GM23248 (cell line): ENCODE measurements around the gene MFRP. TPM values are rescaled to one million over a fixed set of nuclear protein-coding genes. Genes with fewer than 3 reads are reported as not detected.

Experiments
- DNase-seq: peaks from one replicate; pipeline ENCODE4 v3.0.0-alpha.2; 2015
- H2AFZ ChIP-seq: fragments of 200-600 bp; sonication (generic); 2 replicates; pipeline ENCODE4 v1.6.1; 2016; ENCODE audit warnings: antibody characterized with exemption
- H3F3A ChIP-seq: fragments of 200-600 bp; sonication (generic); 2 replicates; pipeline ENCODE4 v1.6.1; 2016; ENCODE audit warnings: mild to moderate bottlenecking, antibody characterized with exemption, mixed run types; ENCODE audit not compliant: insufficient read depth
- H3K27ac ChIP-seq: fragments of 200-600 bp; sonication (generic); 2 replicates; pipeline ENCODE4 v1.5.1; 2016; ENCODE audit warnings: mild to moderate bottlenecking
- H3K27me3 ChIP-seq: fragments of 200-600 bp; sonication (generic); replicated peaks from 2 replicates; pipeline ENCODE4 v1.6.1; 2016; ENCODE audit warnings: mild to moderate bottlenecking; ENCODE audit not compliant: insufficient read depth
- H3K36me3 ChIP-seq: fragments of 200-600 bp; sonication (generic); 2 replicates; pipeline ENCODE4 v1.6.1; 2016; ENCODE audit warnings: low read depth, mild to moderate bottlenecking
- H3K4me1 ChIP-seq: fragments of 200-600 bp; sonication (generic); 2 replicates; pipeline ENCODE4 v1.6.1; 2016; ENCODE audit warnings: mild to moderate bottlenecking; ENCODE audit not compliant: insufficient read depth
- H3K4me2 ChIP-seq: fragments of 200-600 bp; sonication (generic); one replicate; pipeline ENCODE4 v1.6.1; 2016; ENCODE audit warnings: mild to moderate bottlenecking; ENCODE audit not compliant: unreplicated experiment
- H3K4me3 ChIP-seq: fragments of 200-600 bp; sonication (generic); 2 replicates; pipeline ENCODE4 v1.5.1; 2016; ENCODE audit warnings: mild to moderate bottlenecking
- H3K79me2 ChIP-seq: fragments of 200-600 bp; sonication (generic); 2 replicates; pipeline ENCODE4 v1.6.1; 2016; ENCODE audit warnings: mild to moderate bottlenecking; ENCODE audit not compliant: insufficient read depth
- H3K9ac ChIP-seq: fragments of 200-600 bp; sonication (generic); 2 replicates; pipeline ENCODE4 v1.6.1; 2016; ENCODE audit warnings: mild to moderate bottlenecking
- H3K9me2 ChIP-seq: fragments of 200-600 bp; sonication (generic); 2 replicates; pipeline ENCODE4 v1.6.1; 2016; ENCODE audit warnings: mixed run types, mild to moderate bottlenecking, moderate library complexity; ENCODE audit not compliant: insufficient read depth
- H3K9me3 ChIP-seq: fragments of 200-600 bp; sonication (generic); one replicate; pipeline ENCODE4 v1.6.1; 2017; ENCODE audit warnings: low read depth
- H4K20me1 ChIP-seq: fragments of 200-600 bp; sonication (generic); 2 replicates; pipeline ENCODE4 v1.6.0; 2016; ENCODE audit not compliant: insufficient read depth
- EZH2 ChIP-seq: fragments of 200-600 bp; sonication (generic); IDR thresholded peaks from 2 replicates; pipeline ENCODE4 v1.6.1; 2018; ENCODE audit warnings: antibody characterized with exemption, mild to moderate bottlenecking; ENCODE audit not compliant: insufficient read depth, poor library complexity, severe bottlenecking
- EZH2phosphoT487 ChIP-seq: fragments of 200-600 bp; sonication (generic); IDR thresholded peaks from 2 replicates; pipeline ENCODE4 v1.6.1; 2018; ENCODE audit warnings: antibody characterized with exemption, moderate library complexity, mild to moderate bottlenecking, low read depth; ENCODE audit not compliant: insufficient read depth
- WGBS, 2 experiments: methylation state at CpG; one replicate each; pipeline ENCODE4 v1.1.6; 2015 to 2017; ENCODE audit warnings: low lambda C conversion rate in 2 of 2, low coverage in 1 of 2; ENCODE audit errors: missing lambda C conversion rate in 2 of 2; 5-methylcytosine and 5-hydroxymethylcytosine counted together
- in situ Hi-C: fragments of 300-500 bp; cut with MboI; formaldehyde crosslinking; loops from 2 replicates; pipeline ENCODE4 v1.15.0; 2020
- polyA plus RNA-seq: library from polyadenylated mRNA; unstranded; fragments of >200 nt; fragmentation: Nextera tagmentation; extraction: Ambion mirVana; gene quantifications from 2 replicates; pipeline ENCODE4 v1.2.1, GENCODE V29; 2016
- total RNA-seq: library from RNA; depleted of rRNA; stranded (reverse); fragments of >200 nt; shearing (Covaris generic); gene quantifications from 2 replicates; pipeline ENCODE4 v1.2.3, GENCODE V29; 2014

MFRP gene
- total and polyA plus RNA-seq, 2 experiments from 2014 or later, result not detected

DNA sequence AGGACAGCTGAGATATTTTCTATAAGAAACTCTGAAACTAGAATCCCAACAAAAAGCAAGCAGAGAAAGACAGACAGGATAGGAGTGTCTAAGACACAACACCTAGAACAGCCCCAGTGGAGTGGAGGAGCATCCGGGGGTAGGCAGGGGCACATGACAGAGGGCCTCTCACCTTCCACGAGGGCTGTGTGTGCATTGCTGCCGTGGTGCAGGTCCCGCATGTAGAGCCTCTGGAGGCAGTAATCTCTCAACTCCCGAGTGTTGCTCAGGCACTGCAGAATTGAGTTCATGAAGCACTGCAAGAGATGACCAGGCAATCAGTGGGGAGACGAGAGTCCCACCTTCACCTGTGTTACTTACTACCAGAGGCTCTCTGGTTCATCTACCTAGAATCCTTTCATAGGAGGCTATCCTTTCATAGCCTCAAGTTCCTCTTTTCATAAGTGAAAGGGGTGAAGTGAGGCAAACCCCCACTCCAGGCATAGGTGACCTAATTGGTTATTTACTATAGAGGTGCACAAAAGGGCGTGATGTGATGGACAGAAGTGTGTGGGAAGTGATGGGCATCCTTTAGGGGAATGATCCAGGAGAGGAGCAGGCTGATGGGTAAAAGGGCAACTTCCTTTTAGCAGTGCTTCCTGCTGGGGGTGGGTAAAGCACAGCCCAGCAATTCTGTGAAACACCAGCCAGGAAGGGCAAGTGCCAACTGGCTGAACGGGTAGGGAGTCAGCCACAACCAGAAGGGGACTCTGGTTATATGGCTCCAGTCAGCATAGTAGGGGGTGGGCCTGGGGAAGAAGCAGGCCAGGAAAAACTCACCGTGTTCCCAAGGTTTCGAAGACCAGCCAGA, 13.1 kb upstream of the MFRP start:
- H3K9me2 ChIP-seq, result no peaks in the 10 kb centered on the region
- H3K27ac ChIP-seq, result no peak overlapping the region
- H3K9me3 ChIP-seq, result no peaks in the 10 kb centered on the region
- no peak overlapping the region for H3K9ac ChIP-seq
- TF ChIP-seq EZH2phosphoT487 (no peak), EZH2 (no peak)
- H3K36me3 ChIP-seq, result no peaks in the 10 kb centered on the region
- peaks cover 23% of the 10 kb centered on the region for H3F3A ChIP-seq
- H3K4me1 ChIP-seq, result peaks cover 23% of the 10 kb centered on the region
- H3K27me3 ChIP-seq, result 0 out of 2 replicates have a peak, but pooled peaks cover 4% of the 10 kb centered on the region
- H3K79me2 ChIP-seq, result no peaks in the 10 kb centered on the region
- no peak for DNase-seq
- 92 to 93% methylated on average over 10 of the region's 10 CpGs for WGBS, 2 experiments
- H4K20me1 ChIP-seq, result no peaks in the 10 kb centered on the region
- no peak overlapping the region for H3K4me2 ChIP-seq
- no peak overlapping the region for H2AFZ ChIP-seq
- no peak overlapping the region for H3K4me3 ChIP-seq
- in situ Hi-C loops, result loop anchor here (10.0 kb wide), 1 partner anchor 115 kb away; no protein-coding TSS in a partner anchor

DNA sequence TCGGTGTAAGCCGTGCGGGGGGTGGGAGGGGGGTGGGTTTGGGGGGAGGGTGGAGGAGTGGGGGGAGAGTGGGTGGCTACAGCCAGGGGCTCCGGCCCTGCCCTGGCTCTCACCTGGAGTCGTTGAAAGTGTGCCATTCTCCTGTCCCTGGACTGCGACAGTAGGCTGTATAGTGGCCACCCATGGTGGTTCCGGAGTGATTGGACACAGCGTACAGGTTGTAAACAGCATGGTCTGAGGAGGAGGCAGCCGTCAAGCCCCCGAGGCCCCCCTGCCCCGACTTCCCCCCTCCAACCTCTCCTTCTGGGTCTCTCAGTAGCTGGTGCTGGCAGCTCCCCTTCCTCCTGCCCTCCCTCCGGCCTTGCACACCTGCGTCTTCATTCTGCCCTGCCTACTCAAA, 10.6 kb upstream of the MFRP start:
- peaks cover 15% of the 10 kb centered on the region for H3K4me1 ChIP-seq
- no peak overlapping the region for H3K9ac ChIP-seq
- H3K4me3 ChIP-seq, result peak overlapping the region; percentile 78
- in situ Hi-C loops, result loop anchor here (10.0 kb wide), 1 partner anchor 118 kb away; no protein-coding TSS in a partner anchor
- no peaks in the 10 kb centered on the region for H3K27me3 ChIP-seq
- no peak overlapping the region for H3K4me2 ChIP-seq
- H3K36me3 ChIP-seq, result no peaks in the 10 kb centered on the region
- DNase-seq, result no peak
- H4K20me1 ChIP-seq, result no peaks in the 10 kb centered on the region
- H2AFZ ChIP-seq, result no peak overlapping the region; the same call in 1 of the 2 replicates
- H3K9me2 ChIP-seq, result no peaks in the 10 kb centered on the region
- H3F3A ChIP-seq, result peaks cover 15% of the 10 kb centered on the region
- H3K27ac ChIP-seq, result no peak overlapping the region
- TF ChIP-seq EZH2, result no peak
- no peak for TF ChIP-seq EZH2phosphoT487
- H3K9me3 ChIP-seq, result no peaks in the 10 kb centered on the region
- 39 to 67% methylated on average over 3 to 13 of the region's 13 CpGs for WGBS, 2 experiments
- H3K79me2 ChIP-seq, result no peaks in the 10 kb centered on the region

GRCh38 chr11:119356349-119357031, 10.0 kb upstream of the MFRP start:
- H3K4me1 ChIP-seq, result peaks cover 9% of the 10 kb centered on the region
- no peaks in the 10 kb centered on the region for H3K9me2 ChIP-seq
- no peak overlapping the region for H3K27ac ChIP-seq
- H3F3A ChIP-seq, result peaks cover 9% of the 10 kb centered on the region
- no peaks in the 10 kb centered on the region for H4K20me1 ChIP-seq
- in situ Hi-C loops, result loop anchor here (10.0 kb wide), 1 partner anchor 118 kb away; no protein-coding TSS in a partner anchor
- peak; percentile 91 for DNase-seq
- H3K4me2 ChIP-seq, result peak overlapping the region; percentile 96
- no peaks in the 10 kb centered on the region for H3K36me3 ChIP-seq
- no peaks in the 10 kb centered on the region for H3K9me3 ChIP-seq
- H3K9ac ChIP-seq, result peak overlapping the region; percentile 83
- no peaks in the 10 kb centered on the region for H3K27me3 ChIP-seq
- WGBS, 2 experiments, result 1% methylated on average over 45 to 54 of the region's 54 CpGs
- peak overlapping the region; percentile 98 for H2AFZ ChIP-seq
- no peak for TF ChIP-seq EZH2
- no peaks in the 10 kb centered on the region for H3K79me2 ChIP-seq
- H3K4me3 ChIP-seq, result peak overlapping the region; percentile 78

GRCh38 chr11:119355091-119355843, 8.8 kb upstream of the MFRP start:
- H2AFZ ChIP-seq, result no peak overlapping the region
- no peak for DNase-seq
- no peaks in the 10 kb centered on the region for H3K4me1 ChIP-seq
- no peak overlapping the region for H3K27ac ChIP-seq
- no peaks in the 10 kb centered on the region for H3F3A ChIP-seq
- no peak for TF ChIP-seq EZH2
- TF ChIP-seq EZH2phosphoT487, result no peak
- H3K9me3 ChIP-seq, result no peaks in the 10 kb centered on the region
- no peak overlapping the region for H3K4me2 ChIP-seq
- 63 to 65% methylated on average over 8 to 9 of the region's 9 CpGs for WGBS, 2 experiments
- no peaks in the 10 kb centered on the region for H4K20me1 ChIP-seq
- H3K27me3 ChIP-seq, result peaks cover 8% of the 10 kb centered on the region; the same call in 1 of the 2 replicates
- no peak overlapping the region for H3K9ac ChIP-seq
- H3K4me3 ChIP-seq, result no peak overlapping the region
- no peaks in the 10 kb centered on the region for H3K36me3 ChIP-seq
- no peaks in the 10 kb centered on the region for H3K79me2 ChIP-seq
- no peaks in the 10 kb centered on the region for H3K9me2 ChIP-seq
- in situ Hi-C loops, result loop anchor here (10.0 kb wide), 1 partner anchor 120 kb away; no protein-coding TSS in a partner anchor
